Prostate gland (tissue), 2 donors: ENCODE results near the gene CALML3.

ENCODE experiments used
- CTCF ChIP-seq, 4 experiments: fragments of 200-600 bp in 2 of 4; fragments of 450-650 bp in 2 of 4; sonication (generic) in 2 of 4; IDR thresholded peaks; 1 replicate in 3 of 4; 2 replicates in 1 of 4; pipeline ENCODE4 v1.5.1; 2016 to 2019; ENCODE audit warnings: antibody characterized with exemption in 4 of 4, mild to moderate bottlenecking in 2 of 4, moderate library complexity in 2 of 4
- POLR2A ChIP-seq: fragments of 450-650 bp; IDR thresholded peaks from one replicate; pipeline ENCODE4 v1.6.1; 2016; ENCODE audit warnings: antibody characterized with exemption, mild to moderate bottlenecking
- POLR2AphosphoS5 ChIP-seq: sonication (generic); formaldehyde crosslinking; IDR thresholded peaks from one replicate; pipeline ENCODE4 v1.6.1; 2017; ENCODE audit warnings: antibody characterized with exemption

- no peak for TF ChIP-seq CTCF (IDR thresholded peaks at IDR 0.05)
- TF ChIP-seq POLR2A: no peak
- TF ChIP-seq POLR2AphosphoS5: no peak
Measured at GRCh38 chr10:5540891-5541290, 16.1 kb downstream of the CALML3 start.
